ENCODE measurements around the gene TSPAN10. TPM values are rescaled to one million over a fixed set of nuclear protein-coding genes. Genes with fewer than 3 reads are reported as not detected.

Gene TSPAN10
- total RNA-seq, 1 donor from 2014 or later = 2.3 TPM

DNA sequence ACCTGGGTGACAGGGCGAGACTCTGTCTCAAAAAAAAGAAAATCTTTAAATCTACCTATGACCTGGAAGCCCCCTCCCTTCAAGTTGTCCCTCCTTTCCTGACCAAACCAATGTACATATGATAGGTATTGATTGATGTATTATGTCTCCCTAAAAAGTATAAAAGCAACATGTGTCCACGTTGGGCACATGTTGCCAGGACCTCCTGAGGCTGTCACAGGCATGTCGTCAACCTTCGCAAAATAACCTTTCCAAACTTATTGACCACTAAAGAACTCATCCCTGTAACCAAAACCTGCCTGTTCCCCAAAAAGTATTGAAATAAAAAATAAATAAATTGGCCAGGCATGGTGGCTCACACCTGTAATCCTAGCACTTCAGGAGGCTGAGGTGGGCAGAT lies 25.0 kb downstream of the TSPAN10 start:
- DNase-seq (ENCODE audit: low read depth) = no peak

DNA sequence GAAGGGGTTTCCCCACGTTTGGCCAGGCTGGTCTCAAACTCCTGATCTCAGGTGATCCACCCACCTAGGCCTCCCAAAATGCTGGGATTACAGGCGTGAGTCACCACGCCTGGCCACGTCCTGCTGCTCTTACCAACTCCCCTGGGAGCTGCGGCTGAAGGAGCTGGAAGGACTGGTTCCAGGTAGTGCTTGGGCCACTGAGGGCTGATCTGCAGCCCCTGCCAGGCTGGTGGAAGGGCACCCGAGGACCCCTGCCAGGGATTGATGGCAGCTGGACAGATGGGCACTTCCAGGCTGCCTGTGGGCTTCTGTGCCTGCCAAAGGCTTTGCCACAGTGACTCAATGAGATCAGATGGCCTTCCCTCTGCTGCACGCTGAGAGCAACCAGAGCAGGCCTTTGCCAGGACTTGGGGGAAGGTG lies 27.1 kb downstream of the TSPAN10 start:
- no peak for DNase-seq (ENCODE audit: low read depth)

DNA sequence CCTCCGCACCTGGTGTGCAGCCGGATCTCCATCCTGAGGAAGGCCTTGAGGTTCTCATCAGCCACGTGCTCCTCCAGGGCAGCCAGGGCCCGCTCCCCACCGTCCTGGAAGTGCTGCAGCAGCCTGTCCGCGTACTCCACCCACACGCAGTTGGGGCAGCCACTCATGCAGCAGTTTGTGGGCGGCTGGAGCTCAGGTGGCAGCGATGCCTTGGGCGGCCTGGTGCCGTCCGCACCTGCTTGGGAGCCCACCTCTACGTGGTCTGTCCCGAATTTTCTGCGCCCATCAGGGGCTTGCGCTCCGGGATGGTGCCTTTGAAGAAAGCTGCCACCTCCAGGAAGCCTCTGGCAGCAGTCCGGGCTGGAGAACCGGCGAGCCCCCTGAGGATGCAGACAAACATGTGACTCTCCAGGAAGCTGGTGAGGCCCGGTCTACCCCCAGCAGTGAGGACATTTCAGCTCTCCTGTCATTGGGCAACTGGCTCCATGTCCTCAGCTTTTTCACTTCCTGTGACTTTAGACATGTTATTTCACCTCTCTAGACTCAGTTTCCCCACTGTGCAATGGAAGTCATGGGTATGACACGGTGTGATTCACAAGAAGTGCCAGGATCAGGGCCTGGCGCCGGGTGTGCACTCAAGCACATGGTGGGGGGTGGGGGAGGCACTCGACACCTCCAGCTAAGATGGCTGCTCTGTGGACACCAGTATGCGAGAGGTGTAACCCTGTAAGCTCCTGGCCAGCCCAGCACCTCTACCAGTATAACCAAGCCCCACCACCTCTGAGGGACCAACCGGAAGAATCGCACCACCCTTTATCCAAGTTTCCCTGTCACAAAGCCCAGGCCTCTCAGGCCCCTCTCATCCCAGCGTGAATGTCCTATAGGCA lies 28.5 kb downstream of the TSPAN10 start:
- DNase-seq (ENCODE audit: low read depth) = no peak

DNA sequence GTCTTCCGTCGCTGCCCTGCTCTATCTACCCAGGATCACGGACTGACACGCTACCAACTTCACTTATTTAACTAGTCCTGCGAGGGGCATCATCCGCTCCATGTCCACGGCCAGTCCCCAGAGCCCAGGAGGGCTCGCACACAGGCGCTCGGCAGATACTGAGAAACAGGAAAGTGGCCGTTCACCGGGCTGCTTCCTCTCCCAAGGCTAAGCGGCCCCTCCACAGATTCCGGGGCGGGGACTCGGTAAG lies 29.0 kb downstream of the TSPAN10 start:
- DNase-seq (ENCODE audit: low read depth) = no peak

DNA sequence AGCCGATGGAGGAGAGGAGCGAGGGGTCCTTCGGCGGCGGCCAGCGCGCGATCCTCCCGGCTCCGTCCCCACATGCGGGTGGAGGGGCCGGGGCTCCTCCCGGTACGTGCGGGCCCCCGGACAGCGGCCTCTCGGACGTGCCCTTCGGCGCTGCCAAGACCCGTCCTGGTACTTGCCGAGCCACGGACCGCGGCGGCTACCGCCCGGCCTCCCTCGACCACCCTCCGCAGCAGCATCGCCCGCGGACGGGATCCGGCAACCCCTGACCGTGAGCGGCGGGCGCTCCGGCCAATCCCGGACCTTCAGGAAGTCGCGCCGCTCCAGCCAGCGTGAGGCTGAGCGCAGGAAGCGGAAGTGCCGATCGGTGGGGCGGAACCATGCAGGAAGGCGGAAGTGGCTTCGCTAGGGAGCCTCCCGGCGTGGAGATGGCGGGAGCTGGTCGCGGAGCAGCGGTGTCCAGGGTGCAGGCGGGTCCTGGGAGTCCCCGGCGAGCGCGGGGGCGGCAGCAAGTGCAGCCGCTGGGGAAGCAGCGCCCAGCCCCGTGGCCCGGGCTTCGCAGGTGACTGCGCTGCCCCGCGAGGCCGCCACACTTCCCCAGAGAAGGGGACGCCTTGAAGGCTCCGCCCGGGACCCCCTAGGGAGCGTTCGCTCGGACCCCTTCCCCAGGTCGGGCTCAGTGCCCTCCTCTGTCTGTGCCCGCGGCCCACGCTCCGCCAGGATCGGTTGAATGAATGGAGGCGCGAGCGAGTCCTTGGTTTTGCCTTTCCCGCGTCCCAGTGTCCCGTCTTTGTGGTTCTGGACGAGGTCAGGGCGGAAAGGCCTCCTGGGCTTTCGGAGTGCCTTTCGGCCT lies 29.6 kb downstream of the TSPAN10 start, which contains the start of the genes CCDC137 and OXLD1:
TSS of gene CCDC137 (plus strand) at position 396 of the 850 bp plus-strand sequence. CDS start at position 426, 30 bp downstream.
TSS of gene OXLD1 (minus strand) at position 264 of the 850 bp plus-strand sequence. CDS start at position 236, 28 bp downstream.
- DNase-seq (ENCODE audit: low read depth) = peak; percentile 90

DNA sequence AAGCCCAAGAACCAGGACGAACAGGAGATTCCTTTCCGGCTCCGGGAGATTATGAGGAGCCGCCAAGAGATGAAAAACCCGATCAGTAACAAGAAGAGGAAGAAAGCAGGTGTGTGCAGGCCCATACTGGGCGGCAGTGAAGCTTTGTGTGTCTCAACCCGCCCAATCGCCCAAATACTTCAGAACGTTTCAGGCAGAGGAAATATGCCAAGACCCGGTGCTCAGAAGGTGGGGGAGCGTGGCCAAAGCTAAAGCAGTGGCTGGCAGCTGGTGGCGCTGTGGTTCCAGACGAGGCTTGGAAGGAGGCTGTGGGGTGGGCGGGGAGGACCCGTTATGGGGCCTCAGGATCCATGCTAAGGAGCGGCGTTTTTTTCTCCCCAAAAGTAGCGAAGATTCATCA lies 30.8 kb downstream of the TSPAN10 start:
- no peak for DNase-seq (ENCODE audit: low read depth)

DNA sequence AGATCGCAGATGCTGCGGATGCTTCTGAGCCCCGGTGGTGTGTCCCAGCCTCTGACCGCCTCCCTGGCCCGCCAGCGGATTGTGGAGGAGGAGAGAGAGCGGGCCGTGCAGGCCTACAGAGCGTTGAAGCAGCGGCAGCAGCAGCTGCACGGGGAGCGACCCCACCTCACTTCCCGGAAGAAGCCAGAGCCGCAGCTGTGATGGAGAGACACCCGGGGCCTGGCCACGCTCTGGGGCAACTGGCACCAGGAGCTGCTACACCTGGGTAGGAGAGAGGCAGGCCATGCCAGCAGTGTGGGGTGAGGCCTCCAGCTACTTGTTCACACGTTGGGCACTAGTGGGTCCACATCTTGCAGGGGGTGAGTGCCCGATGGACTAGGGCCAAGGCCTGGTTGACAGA lies 35.5 kb downstream of the TSPAN10 start:
- DNase-seq (ENCODE audit: low read depth) = no peak

DNA sequence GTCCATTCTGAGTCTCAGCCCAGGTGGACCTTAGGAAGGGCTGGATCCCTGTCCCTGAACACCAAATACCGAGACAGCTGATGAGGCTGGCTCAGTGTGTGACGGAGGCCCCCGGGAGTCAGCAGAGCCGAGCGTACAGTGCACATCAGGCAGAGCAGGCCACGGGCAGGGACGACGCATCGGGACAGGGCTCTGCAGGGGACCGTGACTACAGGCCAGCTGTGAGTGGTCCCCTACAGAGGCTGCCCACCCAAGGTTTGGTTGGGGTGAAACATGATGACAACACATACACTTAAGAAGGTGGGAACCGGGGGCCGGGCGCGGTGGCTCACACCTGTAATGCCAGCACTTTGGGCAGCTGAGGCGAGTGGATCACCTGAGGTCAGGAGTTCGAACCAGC lies 36.0 kb downstream of the TSPAN10 start:
- no peak for DNase-seq (ENCODE audit: low read depth)

DNA sequence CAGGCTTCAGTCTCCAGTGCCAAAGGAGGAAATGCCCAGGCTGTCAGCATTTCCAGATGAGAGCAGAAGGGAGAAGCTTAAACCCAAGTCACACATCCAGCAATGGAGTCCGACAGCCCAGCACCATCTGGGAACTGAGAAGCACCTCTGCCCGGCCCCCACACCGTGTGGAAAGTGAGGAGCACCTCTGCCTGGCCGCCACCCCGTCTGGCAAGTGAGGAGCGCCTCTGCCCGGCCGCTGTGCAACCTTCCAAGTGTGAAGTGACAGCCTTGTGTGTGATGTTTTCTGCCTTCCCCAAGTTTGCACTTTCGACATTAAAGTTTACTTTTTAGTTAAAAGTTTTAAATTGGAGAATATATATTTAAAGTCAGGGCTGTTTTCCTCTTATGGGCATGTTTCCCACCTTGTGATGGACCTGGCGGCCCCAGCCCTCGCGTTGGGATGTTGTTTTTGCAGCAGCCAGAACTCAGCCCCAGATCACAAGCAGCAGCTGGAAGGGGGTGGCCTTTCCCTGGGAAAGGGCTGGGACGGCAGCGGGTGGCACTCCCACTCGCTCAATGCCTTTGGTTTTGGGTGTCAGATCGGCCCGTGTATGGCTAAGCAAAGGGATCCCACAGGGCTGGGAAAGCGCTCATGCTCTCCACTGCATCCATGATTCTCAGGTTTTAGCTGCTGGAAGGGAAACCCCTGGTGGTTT lies 36.7 kb downstream of the TSPAN10 start:
- no peak for DNase-seq (ENCODE audit: low read depth)

DNA sequence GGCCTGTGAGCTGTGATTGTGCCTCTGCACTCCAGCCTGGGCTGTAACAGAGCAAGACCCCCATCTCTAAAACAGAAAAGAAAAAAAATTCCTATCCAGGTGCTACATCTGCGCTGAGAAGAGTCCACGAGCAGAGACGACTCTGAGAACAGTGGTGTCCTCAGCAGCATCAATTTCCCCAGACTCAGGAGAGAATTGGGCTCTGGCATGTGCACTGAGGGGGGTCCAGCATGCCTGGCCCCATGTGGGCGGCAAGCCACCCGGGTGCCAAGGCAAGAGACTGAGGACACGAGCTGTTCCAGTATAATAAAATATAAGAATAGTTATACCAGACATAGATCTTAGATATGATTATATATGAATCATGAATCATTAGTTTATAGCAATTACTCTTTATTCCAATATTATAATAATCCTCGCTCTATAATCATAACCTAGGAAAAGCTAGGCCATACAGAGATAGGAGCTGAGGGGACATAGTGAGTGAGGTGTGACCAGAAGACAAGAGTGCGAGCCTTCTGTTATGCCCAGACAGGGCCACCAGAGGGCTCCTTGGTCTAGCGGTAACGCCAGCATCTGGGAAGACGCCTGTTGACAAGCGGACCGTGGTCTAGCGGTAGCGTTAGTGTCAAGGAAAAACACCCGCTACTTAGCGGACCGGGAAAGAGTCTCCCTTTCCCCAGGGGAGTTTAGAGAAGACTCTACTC lies 38.7 kb downstream of the TSPAN10 start:
- peak; percentile 42 for DNase-seq (ENCODE audit: low read depth)

DNA sequence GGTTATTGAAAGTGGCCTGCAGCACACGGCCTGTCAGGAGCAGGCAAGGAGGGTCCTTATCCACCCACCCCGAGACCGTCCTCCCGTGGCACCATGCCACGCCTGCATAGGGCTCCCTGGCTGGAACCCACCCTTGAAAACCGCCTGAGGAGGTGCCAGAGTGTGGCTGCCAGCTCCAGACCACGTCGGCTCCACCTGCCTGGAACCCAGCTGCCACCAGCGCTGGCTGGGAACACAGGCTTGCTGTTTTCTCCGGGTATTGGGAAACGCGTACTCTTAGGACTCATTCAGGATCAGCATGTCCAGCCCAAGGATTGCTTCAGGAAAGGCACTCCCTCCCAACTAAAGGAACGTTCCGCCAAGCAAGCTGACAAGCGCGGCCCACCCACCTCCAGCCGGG lies 39.9 kb downstream of the TSPAN10 start:
- no peak for DNase-seq (ENCODE audit: low read depth)

DNA sequence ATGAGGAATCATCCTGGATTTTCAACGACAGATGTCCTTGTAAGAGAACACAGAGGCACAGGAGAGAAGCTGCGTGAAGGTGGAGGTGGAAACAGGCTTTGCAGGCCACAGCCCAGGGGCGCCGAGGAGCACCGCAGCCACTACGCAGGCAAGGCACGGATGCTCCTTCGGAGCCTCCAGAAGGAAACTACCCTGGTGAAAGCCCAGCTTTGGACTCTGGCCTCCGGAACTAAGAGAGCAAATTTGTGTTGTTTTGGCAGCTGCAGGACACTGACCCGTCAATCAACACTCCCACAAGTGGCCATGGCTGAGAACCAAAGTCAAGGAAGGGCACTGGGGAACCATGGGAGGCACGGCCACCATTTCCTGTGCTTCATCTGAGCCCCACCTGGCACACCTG lies 43.2 kb downstream of the TSPAN10 start:
- DNase-seq (ENCODE audit: low read depth) = no peak

DNA sequence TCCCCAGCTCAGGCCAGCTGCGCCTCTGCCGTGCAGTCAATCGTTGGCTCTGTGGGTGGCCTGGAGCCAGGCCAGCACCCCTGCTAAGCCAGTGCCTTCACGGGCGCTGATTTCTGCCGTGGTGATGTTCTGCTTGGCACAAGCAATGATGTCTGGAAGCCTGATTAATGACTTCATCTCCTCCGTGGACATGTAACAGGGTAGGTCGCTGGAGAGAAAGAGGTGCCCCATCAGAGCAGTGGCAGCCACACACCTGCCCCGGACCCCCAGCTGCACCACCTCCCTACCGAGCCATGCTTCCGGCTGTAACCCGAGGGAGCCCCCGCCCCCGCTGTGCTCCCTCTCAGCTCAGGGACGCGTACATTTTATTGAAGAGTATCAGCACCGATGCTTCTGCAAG lies 44.7 kb downstream of the TSPAN10 start:
- DNase-seq (ENCODE audit: low read depth) = peak; percentile 79

DNA sequence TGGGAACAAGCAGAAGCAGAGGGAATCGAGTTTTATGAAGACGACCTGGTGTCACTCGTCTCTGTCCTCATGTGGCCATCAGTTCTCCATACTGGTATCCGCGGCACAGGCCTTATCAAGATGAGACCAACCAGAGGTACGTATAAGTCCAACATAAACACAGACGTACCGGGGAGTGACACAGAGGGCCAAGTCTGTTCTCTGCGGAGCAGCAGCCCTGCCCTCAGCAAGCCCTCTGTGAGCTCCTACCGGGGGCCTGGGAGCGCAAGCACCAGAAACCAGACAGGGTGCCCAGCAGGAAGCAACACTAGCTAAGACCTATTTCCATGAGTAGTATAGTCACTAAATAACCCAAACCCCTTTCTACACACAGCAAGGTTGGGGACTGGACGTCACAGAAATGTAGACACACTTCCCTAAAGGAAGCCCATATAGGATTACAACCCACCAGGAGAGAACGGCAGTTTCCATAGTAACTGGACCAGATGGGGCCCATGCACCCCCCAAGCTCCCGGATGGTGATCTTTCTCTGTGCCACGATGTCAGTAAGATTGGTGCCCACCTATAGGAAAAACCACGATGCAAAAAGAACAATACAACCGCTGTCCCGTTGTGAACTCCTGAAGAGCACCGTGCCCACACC lies 45.7 kb downstream of the TSPAN10 start:
- DNase-seq (ENCODE audit: low read depth) = no peak

DNA sequence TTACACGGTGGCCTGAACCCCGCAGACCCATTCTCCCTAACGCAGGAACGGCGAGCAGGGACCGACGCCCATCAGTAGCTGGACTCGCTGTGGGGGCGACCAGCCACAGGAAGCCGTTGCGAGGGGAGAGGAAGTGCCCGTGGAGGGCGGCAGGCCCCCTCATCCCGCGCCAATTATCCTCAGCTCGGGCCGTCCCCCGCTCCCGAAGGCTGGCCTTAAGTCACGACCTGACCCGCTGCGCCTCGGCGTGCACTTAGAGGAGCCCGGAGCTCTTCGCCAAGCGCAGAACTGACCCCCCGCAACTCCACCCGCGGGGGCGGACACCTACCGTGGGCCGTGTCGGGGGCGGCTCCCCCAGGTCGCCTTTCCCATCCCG lies 46.2 kb downstream of the TSPAN10 start:
- no peak for DNase-seq (ENCODE audit: low read depth)

DNA sequence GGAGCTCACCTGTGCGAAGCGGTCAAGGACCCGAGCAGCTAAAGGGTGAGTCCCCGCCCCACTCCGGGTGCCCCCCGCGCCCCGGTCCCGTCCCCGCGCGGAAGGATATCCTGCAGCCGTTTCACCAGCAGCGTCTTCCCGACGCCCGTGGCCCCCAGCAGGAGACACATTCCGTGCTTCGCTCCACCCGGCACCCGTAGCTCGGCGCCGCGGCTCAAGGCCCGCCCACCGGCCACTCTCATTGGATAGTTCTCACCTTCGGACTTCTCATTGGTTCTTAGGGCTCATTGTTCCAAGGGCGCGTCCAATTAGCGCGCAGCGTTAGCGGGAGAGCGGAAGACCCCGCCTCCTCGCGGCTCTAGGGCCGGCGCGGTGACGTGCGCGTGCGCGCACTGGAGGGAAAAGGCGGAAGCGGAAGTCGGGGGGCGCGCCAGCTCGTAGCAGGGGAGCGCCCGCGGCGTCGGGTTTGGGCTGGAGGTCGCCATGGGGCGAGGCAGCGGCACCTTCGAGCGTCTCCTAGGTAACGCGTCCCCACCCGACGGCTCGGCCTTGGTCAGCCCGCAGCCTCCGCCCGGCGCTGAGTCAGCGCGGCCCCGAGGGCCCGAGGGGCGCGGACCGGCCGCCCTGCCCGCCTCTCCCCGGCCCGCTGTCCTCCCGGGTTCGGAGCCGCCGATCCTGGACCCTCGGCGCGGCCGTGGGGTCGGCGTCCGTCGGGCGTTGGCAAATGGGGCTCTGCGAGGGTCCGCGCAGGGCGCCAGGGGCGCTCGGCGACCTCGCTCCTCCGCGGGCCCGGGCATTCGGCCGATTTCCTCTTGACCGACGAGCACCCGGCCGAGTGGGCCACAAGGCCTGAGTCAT lies 46.8 kb downstream of the TSPAN10 start, which contains the start of the genes ARL16 and HGS:
TSS of gene ARL16 (minus strand) at position 214 of the 858 bp plus-strand sequence. CDS start at position 170, 44 bp downstream.
TSS of gene HGS (plus strand) at position 428 of the 858 bp plus-strand sequence. CDS start at position 484, 56 bp downstream.
- DNase-seq (ENCODE audit: low read depth) = peak; percentile 94

DNA sequence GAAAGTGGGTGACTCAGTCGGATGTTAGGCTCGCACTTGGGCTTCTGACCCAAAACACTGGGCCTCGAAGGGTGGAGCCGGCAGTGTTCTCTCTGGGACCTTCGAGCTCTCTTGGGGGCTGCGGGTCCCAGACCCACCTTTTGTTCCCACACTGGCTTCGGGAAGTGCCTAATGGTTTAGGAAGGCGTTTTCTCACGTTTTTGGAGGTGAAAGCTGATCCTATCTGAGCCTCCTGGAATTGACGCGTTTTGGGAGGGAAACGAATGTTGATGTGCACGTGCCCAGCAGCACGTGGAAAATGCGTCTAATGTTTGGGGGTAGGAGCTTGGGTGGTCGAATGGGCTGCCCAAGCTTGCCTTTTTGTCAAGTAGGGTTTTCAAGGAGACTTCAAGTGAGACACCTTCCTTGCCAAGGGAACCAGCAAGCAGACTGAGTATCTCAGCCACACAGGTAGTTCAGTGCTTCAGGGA lies 47.5 kb downstream of the TSPAN10 start:
- peak; percentile 71 for DNase-seq (ENCODE audit: low read depth)

DNA sequence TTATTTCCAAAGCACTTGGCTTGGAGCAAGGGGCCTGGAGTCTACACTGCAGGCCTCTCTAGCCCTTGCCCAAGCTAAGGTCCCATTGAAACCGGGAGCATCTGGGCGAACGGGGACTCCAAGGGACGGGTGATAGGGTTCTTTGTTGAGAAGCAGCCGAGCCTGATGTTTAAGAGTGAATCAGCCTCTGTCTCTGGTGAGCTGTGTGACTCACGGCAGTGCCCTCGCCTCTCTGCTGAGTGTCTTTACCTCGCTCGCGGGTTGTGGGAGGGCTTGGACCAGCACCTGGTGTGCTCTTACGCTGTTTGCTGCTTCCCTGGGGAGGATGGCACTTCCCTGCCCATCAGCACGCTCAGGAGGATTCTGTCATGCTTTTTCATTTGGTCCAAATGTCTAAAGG lies 48.1 kb downstream of the TSPAN10 start:
- DNase-seq (ENCODE audit: low read depth) = peak; percentile 70

DNA sequence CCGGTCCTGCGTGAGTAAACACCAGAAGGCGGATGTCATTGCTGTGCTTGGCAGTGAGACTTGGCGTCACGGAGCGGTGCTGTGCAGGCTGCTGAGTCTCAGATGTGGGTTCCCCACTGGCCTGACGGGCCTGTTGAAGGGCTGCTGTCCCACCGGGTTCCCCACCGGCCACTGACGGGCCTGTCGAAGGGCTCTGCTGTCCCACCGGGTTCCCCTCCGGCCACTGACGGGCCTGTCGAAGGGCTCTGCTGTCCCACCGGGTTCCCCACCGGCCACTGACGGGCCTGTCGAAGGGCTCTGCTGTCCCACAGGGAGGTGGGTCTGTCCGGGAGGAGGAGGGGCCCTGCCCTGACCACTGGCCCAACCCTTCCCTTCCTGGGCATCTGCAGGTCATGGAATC lies 49.6 kb downstream of the TSPAN10 start:
- DNase-seq (ENCODE audit: low read depth) = no peak
